K562 (cell line): ENCODE data around the gene TBC1D7. TPM values are rescaled to one million over a fixed set of nuclear protein-coding genes. Genes with fewer than 3 reads are reported as not detected.

Experiments
- ATAC-seq: fragments of 200-7000 bp; cut with Tn5 transposase; 3 replicates; pipeline ENCODE4 v1.9.1; 2020; ENCODE audit warnings: moderate library complexity
- BruUV-seq: library from RNA; stranded (reverse); fragments of 400-500 nt; replicated peaks from 2 replicates; lab custom pipeline; 2021; lab: Mats Ljungman, UMichigan
- CTCF ChIA-PET: fragments of 300-600 bp; formaldehyde crosslinking; extraction: SDS; loops from one replicate; lab custom pipeline; 2021; ENCODE audit warnings: low intra/inter-chr PET ratio; lab: Yijun Ruan, JAX
- POLR2A ChIA-PET: fragments of 300-600, 350-650 bp; sonication (Branson Sonifier 250); formaldehyde crosslinking; extraction: SDS; loops from one replicate; lab custom pipeline; 2021; ENCODE audit warnings: antibody characterized with exemption, inconsistent platforms; lab: Yijun Ruan, JAX
- DNase-seq, 4 experiments: peaks; one replicate each; pipeline versions ENCODE4 v3.0.0 to v3.0.0-alpha.2; 2011 to 2018; ENCODE audit warnings: low spot score in 3 of 4, mixed read lengths in 3 of 4; ENCODE audit errors: extremely low read depth in 1 of 4
- FAIRE-seq: peaks from 2 replicates; lab custom pipeline; 2011; peaks lifted over from hg19 to GRCh38; lab: Jason Lieb, UNC
- H2AFZ ChIP-seq: 2 replicates; pipeline ENCODE4 v1.6.0; 2011; ENCODE audit warnings: low read depth, low read length, control low read depth, inconsistent platforms
- H3K27ac ChIP-seq: fragments of 200-600 bp; 3 replicates; pipeline ENCODE4 v1.8.0; 2011; ENCODE audit warnings: low read depth, mild to moderate bottlenecking, control low read depth, inconsistent platforms, low read length, moderate library complexity, mixed read lengths; ENCODE audit errors: extremely low read depth
- H3K27me3 ChIP-seq, 2 experiments: fragments of 300-600 bp in 1 of 2; 2 replicates in 1 of 2; 3 replicates in 1 of 2; pipeline versions ENCODE4 v1.6.0 to v1.8.0; 2011; ENCODE audit warnings: inconsistent platforms in 2 of 2, low read length in 2 of 2, mild to moderate bottlenecking in 1 of 2, mixed read lengths in 1 of 2, moderate library complexity in 1 of 2; ENCODE audit not compliant: control insufficient read depth in 2 of 2, insufficient read depth in 2 of 2
- H3K36me3 ChIP-seq: fragments of 300-600 bp; 3 replicates; pipeline ENCODE4 v1.8.0; 2011; ENCODE audit warnings: mild to moderate bottlenecking, low read length, inconsistent platforms; ENCODE audit not compliant: control insufficient read depth, insufficient read depth
- H3K4me1 ChIP-seq, 2 experiments: fragments of 200-600 bp in 1 of 2; replicated peaks in 1 of 2; 2 replicates in 1 of 2; 3 replicates in 1 of 2; pipeline versions ENCODE4 v1.5.1 to v1.8.0; 2011; ENCODE audit warnings: inconsistent platforms in 2 of 2, low read length in 2 of 2, mild to moderate bottlenecking in 1 of 2, mixed read lengths in 1 of 2, moderate library complexity in 1 of 2; ENCODE audit not compliant: control insufficient read depth in 2 of 2, insufficient read depth in 2 of 2
- H3K4me2 ChIP-seq: 2 replicates; pipeline ENCODE4 v1.6.1; 2011; ENCODE audit warnings: low read length, control low read depth, inconsistent platforms, mixed read lengths; ENCODE audit not compliant: insufficient read depth
- H3K4me3 ChIP-seq: fragments of 200-600 bp; sonication (generic), shearing (Covaris generic); 2 replicates; pipeline ENCODE4 v1.5.1; 2016; ENCODE audit warnings: control low read depth, inconsistent platforms
- H3K79me2 ChIP-seq: fragments of 200-600 bp; 3 replicates; pipeline ENCODE4 v1.8.0; 2011; ENCODE audit warnings: low read length, inconsistent platforms; ENCODE audit not compliant: control insufficient read depth, insufficient read depth
- H3K9ac ChIP-seq, 2 experiments: 2 replicates each; pipeline versions ENCODE4 v1.6.0 to v1.6.1; 2011; ENCODE audit warnings: low read depth in 2 of 2, low read length in 2 of 2, control low read depth in 1 of 2, inconsistent platforms in 1 of 2, mild to moderate bottlenecking in 1 of 2, mixed read lengths in 1 of 2; ENCODE audit not compliant: insufficient read depth in 1 of 2
- H3K9me1 ChIP-seq: one replicate; pipeline ENCODE4 v1.6.0; 2011; ENCODE audit warnings: inconsistent platforms, mild to moderate bottlenecking, low read length, moderate library complexity; ENCODE audit not compliant: control insufficient read depth, insufficient read depth
- H3K9me3 ChIP-seq: replicated peaks from 2 replicates; pipeline ENCODE4 v1.5.1; 2011; ENCODE audit warnings: low read depth, low read length, inconsistent platforms; ENCODE audit not compliant: control insufficient read depth, insufficient read depth
- H4K20me1 ChIP-seq: replicated peaks from 2 replicates; pipeline ENCODE4 v1.6.1; 2011; ENCODE audit warnings: low read length, inconsistent platforms, mixed read lengths; ENCODE audit not compliant: control insufficient read depth, insufficient read depth
- CBFA2T2 ChIP-seq: fragments of 450-650 bp; conservative IDR thresholded peaks from 2 replicates; pipeline ENCODE4 v1.6.1; 2017; ENCODE audit warnings: mild to moderate bottlenecking
- MYNN ChIP-seq, 2 experiments: sonication (generic); formaldehyde crosslinking in 1 of 2; IDR thresholded peaks; 2 replicates each; pipeline versions ENCODE4 v1.5.0 to v1.6.1; 2016 to 2020; ENCODE audit warnings: antibody characterized with exemption in 1 of 2, missing genetic modification reagents in 1 of 2
- NONO ChIP-seq, 2 experiments: fragments of 200-400 bp in 1 of 2; fragments of 450-650 bp in 1 of 2; formaldehyde crosslinking in 1 of 2; IDR thresholded peaks; 2 replicates each; pipeline ENCODE4 v1.6.1; 2017; ENCODE audit warnings: low read depth in 2 of 2, mild to moderate bottlenecking in 2 of 2, moderate library complexity in 2 of 2, low read length in 1 of 2
- TGIF2 ChIP-seq: sonication (generic); formaldehyde crosslinking; IDR thresholded peaks from 2 replicates; pipeline ENCODE4 v1.8.1; 2022; ENCODE audit warnings: mild to moderate bottlenecking, missing genetic modification reagents, moderate library complexity
- WGBS: fragments of 100-300 bp; shearing (Covaris generic); methylation state at CpG from one replicate; pipeline ENCODE4 v1.1.6; 2016; ENCODE audit warnings: low coverage, mixed read lengths; ENCODE audit not compliant: insufficient coverage; ENCODE audit errors: missing lambda C conversion rate; 5-methylcytosine and 5-hydroxymethylcytosine counted together
- in situ Hi-C: fragments of 300-500 bp; cut with MboI; formaldehyde crosslinking; loops from 4 replicates; pipeline ENCODE4 v1.15.0; 2018; ENCODE audit warnings: inconsistent platforms, mixed read lengths
- intact Hi-C: fragments of 100-400 bp; cut with micrococcal nuclease; formaldehyde crosslinking; loops from 2 replicates; pipeline ENCODE4 v1.14.2; 2022
- polyA plus RNA-seq, 8 experiments: library from polyadenylated mRNA; depleted of rRNA in 4 of 8; stranded (reverse) in 5 of 8; unstranded in 3 of 8; fragments of >200 nt; fragmentation: Nextera tagmentation in 2 of 8; fragmentation: Illumina TruSeq in 1 of 8; extraction: Ambion mirVana in 2 of 8; extraction: Trizol in 1 of 8; gene quantifications; 2 replicates each; pipeline versions ENCODE4 v1.2.1 to v1.2.3, GENCODE V29; 2011 to 2014; ENCODE audit warnings: inconsistent platforms in 1 of 8, missing spikeins in 1 of 8
- total RNA-seq, 7 experiments: library from RNA; depleted of rRNA in 6 of 7; stranded (reverse); fragments of >200 nt in 6 of 7; fragmentation: Illumina TruSeq in 2 of 7; extraction: Trizol in 2 of 7; gene quantifications; 2 replicates each; pipeline versions ENCODE4 v1.2.1 to v1.2.3, GENCODE V29; 2011 to 2021; ENCODE audit warnings: low replicate concordance in 1 of 7
- TF ChIP-seq, protein P1 (sequence below): sonication (generic); IDR thresholded peaks from 2 replicates; pipeline ENCODE4 v1.6.1; 2016

Gene TBC1D7
- total and polyA plus RNA-seq, 9 of the 15 experiments (the other 6 are each of a cell fraction or from before 2014, with no cell fraction given), result 49.4 to 107 (median 61.1) TPM

DNA sequence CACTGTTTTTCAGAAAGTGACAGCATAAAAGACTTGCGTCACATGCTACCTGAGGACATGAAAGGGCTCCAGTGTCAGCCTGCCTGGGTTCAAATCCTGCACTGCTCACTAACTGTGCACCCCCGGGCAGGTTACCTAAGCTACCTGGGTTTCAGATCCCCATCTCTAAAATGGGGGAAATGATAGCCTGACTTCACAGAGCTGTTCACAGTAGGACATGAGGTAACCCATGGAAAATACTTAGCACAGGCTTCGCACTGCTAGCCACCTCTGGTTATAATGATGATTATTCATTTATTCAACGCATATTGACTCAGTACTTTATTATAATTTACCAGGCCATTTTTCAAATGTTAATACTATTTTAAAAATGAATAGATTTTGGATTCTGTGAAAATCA lies 23.0 kb downstream of the TBC1D7 start:
- ChIA-PET POLR2A (interaction anchor here (1.2 kb wide), 1 partner anchor 10 kb away, joined by 3 read pairs; no protein-coding TSS in a partner anchor), CTCF (no interaction called here)
- DNase-seq, result no peak
- Histone ChIP-seq H3K27ac (no peak overlapping the region), H3K9me3 (no peaks in the 10 kb centered on the region), H3K36me3 (peaks cover 82% of the 10 kb centered on the region), H3K4me3 (no peak overlapping the region), H3K4me1 (peaks cover 7 to 33% of the 10 kb centered on the region in 2 experiments; a peak in 4 of 5 replicates), H3K9me1 (no peaks in the 10 kb centered on the region), H3K79me2 (no peaks in the 10 kb centered on the region), H3K9ac (no peak overlapping the region)
- intact Hi-C loops, result no loop called here
- FAIRE-seq, result no peak
- TF ChIP-seq MYNN (IDR thresholded peaks at IDR 0.05) (no peak), MYNN (CRISPR knock-in tag; IDR thresholded peaks at IDR 0.05) (no peak), TGIF2 (CRISPR knock-in tag) (no peak), NONO (IDR thresholded peaks at IDR 0.05; ENCODE audit: low read depth in 2 of 2, low read length in 1 of 2) (no peak)
- TF ChIP-seq, all 486 proteins: peak for 0
- 93% methylated on average over 4 of the region's 4 CpGs for WGBS
- ATAC-seq, result no peak
- BruUV-seq, result no TSS peak
- Histone ChIP-seq H4K20me1 (no peaks in the 10 kb centered on the region), H3K4me2 (no peak overlapping the region), H3K27me3 (no peaks in the 10 kb centered on the region), H2AFZ (no peak overlapping the region)
- in situ Hi-C loops, result no loop called here

DNA sequence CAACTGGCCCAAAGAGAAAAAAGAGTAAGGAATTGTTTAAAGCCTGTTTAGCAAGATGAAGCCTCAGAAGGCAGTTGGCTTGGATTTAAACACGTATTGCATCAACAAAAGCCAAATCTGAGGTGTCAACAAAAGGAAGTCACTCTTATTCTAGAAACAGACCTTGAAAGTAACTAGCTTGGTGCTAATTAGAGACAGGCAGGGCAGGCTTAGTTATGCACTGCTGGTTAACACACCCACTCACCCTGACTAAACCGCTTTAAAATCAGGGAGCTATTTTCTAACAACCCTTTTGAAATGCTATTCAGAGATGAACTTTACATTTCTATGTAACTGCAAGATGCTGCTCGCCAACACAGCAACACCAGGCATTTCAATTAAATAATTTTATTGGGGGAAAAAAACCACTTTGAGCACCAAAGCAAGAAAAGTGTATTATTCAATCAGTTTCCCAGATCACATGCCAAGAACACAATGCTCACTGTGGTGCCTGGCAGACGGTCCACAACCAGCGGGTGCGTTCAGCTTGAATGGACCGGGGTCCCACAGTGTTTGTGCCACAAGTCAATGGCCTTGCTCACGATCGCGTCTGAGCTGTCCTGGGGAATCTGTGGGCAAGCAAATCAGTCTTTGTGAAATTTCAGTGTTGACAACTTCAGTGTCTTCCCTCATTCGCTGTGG lies 23.6 kb downstream of the TBC1D7 start:
- no peak overlapping the region for H3K27ac ChIP-seq
- ATAC-seq (no peak), FAIRE-seq (no peak), DNase-seq (no peak)
- no peak overlapping the region for H3K4me3 ChIP-seq
- H3K4me2 ChIP-seq, result no peak overlapping the region
- 91% methylated on average over 11 of the region's 11 CpGs for WGBS
- POLR2A ChIA-PET, result interaction anchor here (1.2 kb wide), 1 partner anchor 10 kb away, joined by 3 read pairs; no protein-coding TSS in a partner anchor
- in situ Hi-C loops (no loop called here), intact Hi-C loops (no loop called here)
- no peaks in the 10 kb centered on the region for H3K9me1 ChIP-seq
- no peak overlapping the region for H3K9ac ChIP-seq
- H3K9me3 ChIP-seq, result no peaks in the 10 kb centered on the region
- peaks cover 7 to 33% of the 10 kb centered on the region in 2 experiments; a peak in 4 of 5 replicates for H3K4me1 ChIP-seq
- CTCF ChIA-PET, result no interaction called here
- no peak for TF ChIP-seq CBFA2T2
- TF ChIP-seq, protein P1, sequence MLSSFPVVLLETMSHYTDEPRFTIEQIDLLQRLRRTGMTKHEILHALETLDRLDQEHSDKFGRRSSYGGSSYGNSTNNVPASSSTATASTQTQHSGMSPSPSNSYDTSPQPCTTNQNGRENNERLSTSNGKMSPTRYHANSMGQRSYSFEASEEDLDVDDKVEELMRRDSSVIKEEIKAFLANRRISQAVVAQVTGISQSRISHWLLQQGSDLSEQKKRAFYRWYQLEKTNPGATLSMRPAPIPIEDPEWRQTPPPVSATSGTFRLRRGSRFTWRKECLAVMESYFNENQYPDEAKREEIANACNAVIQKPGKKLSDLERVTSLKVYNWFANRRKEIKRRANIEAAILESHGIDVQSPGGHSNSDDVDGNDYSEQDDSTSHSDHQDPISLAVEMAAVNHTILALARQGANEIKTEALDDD, result peak; percentile 58; the same call in 1 of the 2 replicates
- H3K79me2 ChIP-seq, result no peaks in the 10 kb centered on the region
- no peak overlapping the region for H2AFZ ChIP-seq
- no peaks in the 10 kb centered on the region for H4K20me1 ChIP-seq
- peaks cover 79% of the 10 kb centered on the region for H3K36me3 ChIP-seq
- no TSS peak for BruUV-seq
- H3K27me3 ChIP-seq, result no peaks in the 10 kb centered on the region
